ENCODE results near the gene SUN1.

DNA sequence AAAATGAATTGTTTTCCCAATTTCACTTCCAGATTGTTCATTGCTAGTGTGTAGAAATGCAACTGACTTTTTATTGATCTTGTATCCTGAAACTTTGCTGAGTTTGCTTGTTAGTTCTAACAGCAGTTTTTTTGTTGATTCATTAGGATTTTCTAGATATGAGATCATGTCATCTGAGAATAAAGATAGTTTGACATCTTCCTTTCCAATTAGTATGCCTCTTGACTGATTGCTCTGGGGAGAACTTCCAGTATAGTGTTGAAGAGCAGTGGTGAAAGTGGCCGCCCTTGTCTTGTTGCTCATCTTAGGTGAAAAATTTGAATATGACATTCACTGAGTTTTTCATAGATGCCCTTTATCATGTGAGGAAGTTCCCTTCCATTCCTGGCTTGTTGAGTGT, 11.9 kb upstream of the SUN1 start:
- TF ChIP-seq POLR2A (IDR thresholded peaks at IDR 0.05; ENCODE audit: control extremely low read depth in 1 of 2, low read depth in 2 of 2, low read length in 2 of 2), result no peak
- no peak for TF ChIP-seq JUND (IDR thresholded peaks at IDR 0.05; ENCODE audit: low read length)
- TF ChIP-seq EZH2 (IDR thresholded peaks at IDR 0.05; ENCODE audit: low read depth, low read length, severe bottlenecking), result no peak
- TF ChIP-seq RNF2 (IDR thresholded peaks at IDR 0.05; ENCODE audit: borderline replicate concordance, low read depth, low read length, missing control alignments, poor library complexity, severe bottlenecking), result no peak
- TF ChIP-seq, protein P1, sequence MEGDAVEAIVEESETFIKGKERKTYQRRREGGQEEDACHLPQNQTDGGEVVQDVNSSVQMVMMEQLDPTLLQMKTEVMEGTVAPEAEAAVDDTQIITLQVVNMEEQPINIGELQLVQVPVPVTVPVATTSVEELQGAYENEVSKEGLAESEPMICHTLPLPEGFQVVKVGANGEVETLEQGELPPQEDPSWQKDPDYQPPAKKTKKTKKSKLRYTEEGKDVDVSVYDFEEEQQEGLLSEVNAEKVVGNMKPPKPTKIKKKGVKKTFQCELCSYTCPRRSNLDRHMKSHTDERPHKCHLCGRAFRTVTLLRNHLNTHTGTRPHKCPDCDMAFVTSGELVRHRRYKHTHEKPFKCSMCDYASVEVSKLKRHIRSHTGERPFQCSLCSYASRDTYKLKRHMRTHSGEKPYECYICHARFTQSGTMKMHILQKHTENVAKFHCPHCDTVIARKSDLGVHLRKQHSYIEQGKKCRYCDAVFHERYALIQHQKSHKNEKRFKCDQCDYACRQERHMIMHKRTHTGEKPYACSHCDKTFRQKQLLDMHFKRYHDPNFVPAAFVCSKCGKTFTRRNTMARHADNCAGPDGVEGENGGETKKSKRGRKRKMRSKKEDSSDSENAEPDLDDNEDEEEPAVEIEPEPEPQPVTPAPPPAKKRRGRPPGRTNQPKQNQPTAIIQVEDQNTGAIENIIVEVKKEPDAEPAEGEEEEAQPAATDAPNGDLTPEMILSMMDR (IDR thresholded peaks at IDR 0.05; ENCODE audit: control extremely low read depth in 1 of 3, insufficient read depth in 1 of 3, low read depth in 1 of 3, low read length in 3 of 3), result no peak
- TF ChIP-seq POLR2AphosphoS5 (IDR thresholded peaks at IDR 0.05; ENCODE audit: low read depth, low read length), result no peak
- TF ChIP-seq, protein P2, sequence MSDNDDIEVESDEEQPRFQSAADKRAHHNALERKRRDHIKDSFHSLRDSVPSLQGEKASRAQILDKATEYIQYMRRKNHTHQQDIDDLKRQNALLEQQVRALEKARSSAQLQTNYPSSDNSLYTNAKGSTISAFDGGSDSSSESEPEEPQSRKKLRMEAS (IDR thresholded peaks at IDR 0.05), result no peak
- no peak for TF ChIP-seq RXRA (IDR thresholded peaks at IDR 0.05; ENCODE audit: insufficient read depth, low read depth, low read length)
- no peak for TF ChIP-seq SP2 (IDR thresholded peaks at IDR 0.05; ENCODE audit: low read length)
- no peak for TF ChIP-seq NRF1 (IDR thresholded peaks at IDR 0.05; ENCODE audit: low read depth, low read length)
- no peak for TF ChIP-seq SP1 (IDR thresholded peaks at IDR 0.05; ENCODE audit: low read depth, low read length)
- TF ChIP-seq SRF (IDR thresholded peaks at IDR 0.05; ENCODE audit: low read depth, low read length), result no peak
